Iris pigment epithelial cell (primary cell): ENCODE results near the gene SF3B3.
"Not testable (repeated sequence)": the region's sequence is repeated elsewhere in the genome, so short reads cannot be mapped to it uniquely, and the experiment has no call there.

Experiments
- DNase-seq: peaks from one replicate; pipeline ENCODE4 v3.0.0-alpha.2; 2011; ENCODE audit warnings: low read depth

The SF3B3 gene

DNA sequence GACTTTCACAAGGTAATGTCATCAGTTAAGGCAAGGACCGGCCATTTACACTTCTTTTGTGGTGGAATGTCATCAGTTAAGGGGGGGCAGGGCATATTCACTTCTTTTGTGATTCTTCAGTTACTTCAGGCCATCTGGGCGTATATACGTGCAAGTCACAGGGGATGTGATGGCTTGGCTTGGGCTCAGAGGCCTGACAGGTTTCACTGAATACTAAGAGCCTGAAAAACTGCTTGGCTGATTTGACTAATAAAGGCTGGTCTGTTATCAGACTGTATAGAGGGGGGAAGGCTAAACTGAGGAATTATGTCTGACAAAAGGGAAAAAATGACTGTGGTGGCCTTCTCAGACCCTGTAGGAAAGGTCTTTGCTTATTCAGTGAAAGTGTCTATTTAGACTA, 98.2 kb downstream of the SF3B3 start:
- DNase-seq = not testable (repeated sequence)
